MM.1S (cell line): Measurements from ENCODE around the gene SLC25A53.

Experiments used
- DNase-seq: peaks from one replicate; pipeline ENCODE4 v3.0.0-alpha.2; 2015
- H2AFZ ChIP-seq: fragments of 300-600 bp; sonication (generic); 2 replicates; pipeline ENCODE4 v1.6.0; 2016; ENCODE audit warnings: antibody characterized with exemption, low read length
- H3F3A ChIP-seq: fragments of 300-600 bp; sonication (generic); 2 replicates; pipeline ENCODE4 v1.6.1; 2016; ENCODE audit warnings: mild to moderate bottlenecking, antibody characterized with exemption, low read length, moderate library complexity, mixed read lengths; ENCODE audit not compliant: insufficient read depth
- H3K27ac ChIP-seq: fragments of 300-600 bp; sonication (generic); 2 replicates; pipeline ENCODE4 v1.5.1; 2016; ENCODE audit warnings: mild to moderate bottlenecking, low read length
- H3K27me3 ChIP-seq: fragments of 300-600 bp; sonication (generic); replicated peaks from 2 replicates; pipeline ENCODE4 v1.6.0; 2016; ENCODE audit warnings: low read length; ENCODE audit not compliant: insufficient read depth
- H3K36me3 ChIP-seq: fragments of 300-600 bp; sonication (generic); replicated peaks from 2 replicates; pipeline ENCODE4 v1.6.1; 2016; ENCODE audit warnings: mild to moderate bottlenecking, low read length, mixed read lengths; ENCODE audit not compliant: insufficient read depth
- H3K4me1 ChIP-seq: fragments of 300-600 bp; sonication (generic); 2 replicates; pipeline ENCODE4 v1.6.1; 2016; ENCODE audit warnings: low read length, mixed read lengths
- H3K4me2 ChIP-seq: fragments of 300-600 bp; sonication (generic); 2 replicates; pipeline ENCODE4 v1.6.0; 2016; ENCODE audit warnings: low read depth, low read length
- H3K4me3 ChIP-seq: fragments of 300-600 bp; sonication (generic); 2 replicates; pipeline ENCODE4 v1.5.1; 2016; ENCODE audit warnings: low read length, mixed read lengths
- H3K79me2 ChIP-seq: fragments of 300-600 bp; sonication (generic); 2 replicates; pipeline ENCODE4 v1.6.1; 2016; ENCODE audit warnings: mixed run types, low read length, mixed read lengths
- H3K9ac ChIP-seq: fragments of 300-600 bp; sonication (generic); 2 replicates; pipeline ENCODE4 v1.6.1; 2016; ENCODE audit warnings: low read length, mixed read lengths
- H3K9me2 ChIP-seq: fragments of 300-600 bp; sonication (generic); replicated peaks from 2 replicates; pipeline ENCODE4 v1.6.1; 2016; ENCODE audit warnings: mild to moderate bottlenecking, low read length, mixed read lengths; ENCODE audit not compliant: insufficient read depth
- H3K9me3 ChIP-seq: fragments of 300-600 bp; sonication (generic); replicated peaks from 2 replicates; pipeline ENCODE4 v1.6.1; 2016; ENCODE audit warnings: mild to moderate bottlenecking, low read length, mixed read lengths; ENCODE audit not compliant: insufficient read depth
- H4K20me1 ChIP-seq: fragments of 300-600 bp; sonication (generic); 2 replicates; pipeline ENCODE4 v1.6.1; 2016; ENCODE audit warnings: mild to moderate bottlenecking, low read length, moderate library complexity, mixed read lengths; ENCODE audit not compliant: insufficient read depth
- EZH2 ChIP-seq: fragments of 300-600 bp; sonication (generic); optimal IDR thresholded peaks from 2 replicates; pipeline ENCODE3; 2017; ENCODE audit warnings: low read depth, mild to moderate bottlenecking, antibody characterized with exemption, low read length, mixed read lengths
- EZH2phosphoT487 ChIP-seq: fragments of 300-600 bp; sonication (generic); IDR thresholded peaks from 2 replicates; pipeline ENCODE4 v1.6.1; 2018; ENCODE audit warnings: antibody characterized with exemption, low read length
- TF ChIP-seq, protein P1 (sequence below): fragments of 300-600 bp; sonication (generic); IDR thresholded peaks from 2 replicates; pipeline ENCODE4 v1.5.1; 2016; ENCODE audit warnings: antibody characterized with exemption, low read length, mixed read lengths

SLC25A53 gene

DNA sequence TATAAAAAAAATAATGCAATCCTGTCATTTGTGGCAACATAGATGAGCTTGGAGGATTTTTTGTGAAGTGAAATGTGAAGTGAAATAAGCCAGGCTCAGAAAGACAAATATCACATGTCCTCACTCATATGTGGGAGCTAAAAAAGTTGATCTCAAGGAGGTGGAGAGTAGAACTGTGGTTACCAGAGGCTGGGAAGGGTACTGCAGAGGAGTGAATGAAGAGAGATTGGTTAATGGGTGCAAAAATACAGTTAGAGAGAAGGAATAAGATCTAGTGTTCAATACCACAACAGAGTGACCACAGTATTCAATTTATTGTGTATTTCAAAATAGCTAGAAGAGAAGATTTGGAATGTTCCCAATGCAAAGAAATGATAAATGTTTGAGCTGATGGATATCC is 57.9 kb downstream of the SLC25A53 start:
- TF ChIP-seq, protein P1, sequence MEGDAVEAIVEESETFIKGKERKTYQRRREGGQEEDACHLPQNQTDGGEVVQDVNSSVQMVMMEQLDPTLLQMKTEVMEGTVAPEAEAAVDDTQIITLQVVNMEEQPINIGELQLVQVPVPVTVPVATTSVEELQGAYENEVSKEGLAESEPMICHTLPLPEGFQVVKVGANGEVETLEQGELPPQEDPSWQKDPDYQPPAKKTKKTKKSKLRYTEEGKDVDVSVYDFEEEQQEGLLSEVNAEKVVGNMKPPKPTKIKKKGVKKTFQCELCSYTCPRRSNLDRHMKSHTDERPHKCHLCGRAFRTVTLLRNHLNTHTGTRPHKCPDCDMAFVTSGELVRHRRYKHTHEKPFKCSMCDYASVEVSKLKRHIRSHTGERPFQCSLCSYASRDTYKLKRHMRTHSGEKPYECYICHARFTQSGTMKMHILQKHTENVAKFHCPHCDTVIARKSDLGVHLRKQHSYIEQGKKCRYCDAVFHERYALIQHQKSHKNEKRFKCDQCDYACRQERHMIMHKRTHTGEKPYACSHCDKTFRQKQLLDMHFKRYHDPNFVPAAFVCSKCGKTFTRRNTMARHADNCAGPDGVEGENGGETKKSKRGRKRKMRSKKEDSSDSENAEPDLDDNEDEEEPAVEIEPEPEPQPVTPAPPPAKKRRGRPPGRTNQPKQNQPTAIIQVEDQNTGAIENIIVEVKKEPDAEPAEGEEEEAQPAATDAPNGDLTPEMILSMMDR = no peak
- TF ChIP-seq EZH2 (no peak), EZH2phosphoT487 (no peak)
- Histone ChIP-seq H4K20me1 (no peaks in the 10 kb centered on the region), H3K4me3 (no peak overlapping the region), H3K9ac (no peak overlapping the region), H3K9me3 (no peaks in the 10 kb centered on the region), H3F3A (no peaks in the 10 kb centered on the region; the same call in 1 of the 2 replicates), H3K4me2 (no peak overlapping the region), H2AFZ (no peak overlapping the region), H3K4me1 (no peaks in the 10 kb centered on the region), H3K36me3 (no peaks in the 10 kb centered on the region), H3K79me2 (no peaks in the 10 kb centered on the region), H3K27ac (no peak overlapping the region), H3K27me3 (no peaks in the 10 kb centered on the region), H3K9me2 (no peaks in the 10 kb centered on the region)
- no peak for DNase-seq

- no peaks in the 10 kb centered on the region; the same call in 1 of the 2 replicates for H3F3A ChIP-seq
Observed at GRCh38 chrX:104098151-104098808, 58.5 kb downstream of the SLC25A53 start.

DNA sequence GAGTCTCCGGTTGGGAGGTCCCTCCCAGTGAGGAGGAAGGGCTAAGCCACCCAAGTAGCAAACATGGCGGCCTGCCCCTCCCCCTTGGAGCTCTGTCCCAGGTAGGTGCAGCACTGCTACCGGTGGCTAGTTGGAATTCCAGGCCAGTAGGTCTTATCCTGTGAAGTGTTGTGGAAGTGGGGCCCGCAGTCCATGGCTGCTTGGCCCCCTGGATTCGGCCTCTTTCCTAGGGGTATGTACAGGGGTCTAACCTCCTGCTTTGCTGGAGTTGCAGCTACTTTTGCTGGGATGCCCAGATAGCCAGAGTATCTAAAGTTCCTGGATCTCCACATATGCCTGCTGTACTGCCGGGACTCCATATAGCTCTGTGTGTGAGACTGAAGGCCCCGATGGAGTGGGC is 70.9 kb downstream of the SLC25A53 start:
- H3K4me3 ChIP-seq = no peak overlapping the region
- H3K79me2 ChIP-seq = no peaks in the 10 kb centered on the region
- no peaks in the 10 kb centered on the region for H3K27me3 ChIP-seq
- H3F3A ChIP-seq = no peaks in the 10 kb centered on the region
- H4K20me1 ChIP-seq = no peaks in the 10 kb centered on the region
- no peaks in the 10 kb centered on the region for H3K4me1 ChIP-seq
- DNase-seq = no peak
- H3K27ac ChIP-seq = no peak overlapping the region
- no peaks in the 10 kb centered on the region for H3K9me2 ChIP-seq
- no peak overlapping the region for H3K9ac ChIP-seq
- no peak overlapping the region for H3K4me2 ChIP-seq
- no peak for TF ChIP-seq EZH2phosphoT487
- no peak overlapping the region for H2AFZ ChIP-seq
- no peaks in the 10 kb centered on the region for H3K9me3 ChIP-seq
- H3K36me3 ChIP-seq = no peaks in the 10 kb centered on the region

More at GRCh38 chrX:104098151-104098808, 58.5 kb downstream of the SLC25A53 start:
- no peaks in the 10 kb centered on the region for H3K9me2 ChIP-seq
- no peak overlapping the region for H2AFZ ChIP-seq
- no peak overlapping the region for H3K9ac ChIP-seq
- no peaks in the 10 kb centered on the region for H3K79me2 ChIP-seq
- H3K9me3 ChIP-seq = no peaks in the 10 kb centered on the region
- H3K27me3 ChIP-seq = no peaks in the 10 kb centered on the region
- peak; percentile 70 for DNase-seq
- TF ChIP-seq, protein P1 = peak; percentile 63
- TF ChIP-seq EZH2 = no peak
- no peaks in the 10 kb centered on the region for H3K36me3 ChIP-seq
- no peak overlapping the region for H3K4me2 ChIP-seq
- H4K20me1 ChIP-seq = no peaks in the 10 kb centered on the region
- no peak overlapping the region for H3K27ac ChIP-seq
- H3K4me3 ChIP-seq = no peak overlapping the region
- H3K4me1 ChIP-seq = no peaks in the 10 kb centered on the region

- Histone ChIP-seq H3K4me1 (no peaks in the 10 kb centered on the region), H4K20me1 (no peaks in the 10 kb centered on the region), H2AFZ (no peak overlapping the region), H3K27me3 (no peaks in the 10 kb centered on the region), H3K4me3 (no peak overlapping the region), H3K9me3 (no peaks in the 10 kb centered on the region), H3K9me2 (no peaks in the 10 kb centered on the region), H3F3A (no peaks in the 10 kb centered on the region), H3K27ac (no peak overlapping the region), H3K4me2 (no peak overlapping the region), H3K36me3 (no peaks in the 10 kb centered on the region), H3K9ac (no peak overlapping the region), H3K79me2 (no peaks in the 10 kb centered on the region)
- DNase-seq = no peak
- TF ChIP-seq EZH2phosphoT487 (no peak), EZH2 (no peak)
- TF ChIP-seq, protein P1 = no peak
Observed at GRCh38 chrX:104085477-104085876, 71.3 kb downstream of the SLC25A53 start.
